Measurements from ENCODE around the gene TMIGD3.

TMIGD3 gene

DNA sequence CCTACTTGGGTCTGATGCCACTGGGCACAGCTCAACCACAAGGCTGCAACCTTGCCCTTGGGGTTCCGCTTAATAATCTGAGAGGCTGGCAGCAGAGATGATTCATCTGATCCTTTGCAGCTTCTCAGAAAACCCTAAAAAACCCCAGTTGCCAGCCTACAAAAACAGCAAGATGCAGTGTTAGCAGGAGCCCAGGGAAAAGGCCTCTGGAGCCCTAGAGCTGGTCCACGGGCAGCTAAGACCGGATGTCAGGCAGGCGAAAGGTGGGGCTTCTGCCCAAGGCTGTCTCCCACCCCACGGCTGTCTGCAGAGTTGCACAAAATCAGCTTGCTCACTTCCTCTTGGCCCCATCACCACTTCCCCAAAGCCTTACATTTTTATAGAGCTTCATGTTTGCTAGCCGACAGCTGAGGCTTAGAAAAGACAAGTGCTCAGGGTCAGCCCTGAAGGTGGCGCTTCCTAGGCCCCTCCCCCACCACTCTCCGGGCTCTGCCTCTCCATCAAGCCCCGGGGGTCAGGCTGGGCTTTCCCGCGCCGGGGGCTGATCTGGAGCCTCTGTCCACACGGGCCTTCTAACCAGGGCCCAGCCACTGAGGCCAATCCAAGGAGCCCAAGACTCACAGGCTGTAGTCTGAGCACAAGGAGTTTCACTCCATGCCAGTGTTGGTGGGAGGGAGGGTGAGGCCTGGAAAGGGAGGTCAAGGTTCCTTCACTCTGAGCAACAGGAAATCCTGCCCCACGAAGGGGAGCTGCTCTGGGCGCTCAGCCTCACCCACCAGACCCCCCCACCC lies 4.2 kb upstream of the TMIGD3 start:
- peak in 1 of 3 donors; percentile 36 for DNase-seq (ENCODE audit: low read depth in 3 of 3)

GRCh38 chr1:111506561-111506960 lies 3.1 kb upstream of the TMIGD3 start:
- DNase-seq (ENCODE audit: low read depth in 3 of 3) = no peak

GRCh38 chr1:111505641-111506119 lies 2.2 kb upstream of the TMIGD3 start:
- DNase-seq (ENCODE audit: low read depth in 3 of 3) = no peak

DNA sequence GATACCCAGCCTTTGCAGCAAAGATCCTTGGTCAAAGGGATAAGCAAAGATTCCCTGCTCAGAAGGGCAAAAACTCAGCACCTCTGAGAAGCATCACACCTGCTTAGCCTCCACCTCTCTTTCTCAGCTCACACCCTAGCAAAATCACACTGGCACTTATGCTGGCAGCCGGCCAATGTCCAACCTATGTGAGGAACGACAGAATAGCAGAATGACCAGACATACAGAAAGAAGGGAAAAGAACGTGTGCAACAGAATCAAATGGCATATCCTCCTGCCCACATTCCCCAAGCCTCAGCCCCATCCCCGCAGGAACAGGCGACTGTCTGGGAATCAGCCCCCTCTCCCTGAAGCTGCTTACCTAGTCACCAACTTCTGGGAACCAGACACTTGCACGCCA lies 664 bp upstream of the TMIGD3 start:
- DNase-seq (ENCODE audit: low read depth in 3 of 3) = no peak

- DNase-seq (ENCODE audit: low read depth in 3 of 3) = no peak
These were observed 1.8 kb downstream of the TMIGD3 start for GRCh38 chr1:111501645-111502044.

DNA sequence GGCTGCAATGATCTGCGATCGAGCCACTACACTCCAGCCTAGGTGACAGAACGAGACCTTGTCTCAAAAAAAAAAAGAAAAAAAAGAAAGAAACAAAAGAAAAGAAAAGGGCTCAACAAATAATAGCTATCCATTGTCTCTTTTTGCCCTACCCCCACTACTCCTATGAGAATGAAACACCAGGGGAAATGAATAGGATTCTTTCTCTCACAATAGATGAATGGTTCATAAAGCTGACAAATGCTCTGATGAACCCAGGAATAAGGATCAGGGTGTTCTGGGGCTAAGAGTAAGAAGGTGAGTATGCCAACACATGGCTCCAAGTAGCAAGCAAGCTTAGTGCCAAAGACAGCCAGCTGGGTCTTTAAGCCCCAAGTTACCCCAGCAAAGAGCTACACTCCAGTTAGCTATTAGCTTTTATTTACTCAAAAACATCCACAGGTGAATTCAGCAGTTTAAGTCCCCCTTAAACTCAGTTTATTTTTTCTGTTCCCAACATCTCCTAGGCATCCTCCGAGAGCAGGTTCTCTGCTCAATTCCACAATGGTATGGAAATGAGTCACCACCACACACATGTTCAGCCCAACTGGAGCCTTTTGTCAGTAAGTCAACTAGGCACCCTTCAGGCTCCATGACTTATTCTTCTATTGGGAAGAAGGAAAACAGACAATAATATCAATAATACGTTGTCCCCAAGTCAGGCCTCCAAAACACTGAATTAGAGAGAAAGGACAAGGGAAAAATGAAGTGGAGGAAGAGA lies 4.2 kb downstream of the TMIGD3 start:
- no peak for DNase-seq (ENCODE audit: low read depth in 3 of 3)

DNA sequence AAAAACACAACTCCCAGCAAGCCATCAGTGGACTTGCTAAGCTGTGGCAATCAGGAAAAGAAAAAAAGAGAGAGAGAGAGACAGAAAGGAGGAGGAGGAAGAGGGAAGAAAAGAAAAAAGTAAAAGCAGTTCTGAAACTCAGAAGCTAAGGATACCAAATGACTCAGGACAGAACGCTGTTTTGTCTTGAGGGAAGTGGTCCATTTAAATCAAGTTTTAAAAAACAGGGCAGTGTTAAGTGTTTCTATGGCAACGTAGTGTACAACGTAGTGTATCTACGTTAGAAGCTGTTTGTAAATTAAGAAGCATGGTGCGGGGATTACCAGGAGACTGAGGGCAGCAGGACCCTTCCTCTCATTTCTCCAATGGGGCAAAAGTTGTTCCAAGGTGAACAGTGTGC lies 5.8 kb downstream of the TMIGD3 start:
- no peak for DNase-seq (ENCODE audit: low read depth in 3 of 3)

GRCh38 chr1:111496398-111496797 lies 7.0 kb downstream of the TMIGD3 start:
- DNase-seq (ENCODE audit: low read depth in 3 of 3) = no peak

- DNase-seq (ENCODE audit: low read depth in 3 of 3) = no peak
These were observed 12.4 kb downstream of the TMIGD3 start for GRCh38 chr1:111491070-111491469.

DNA sequence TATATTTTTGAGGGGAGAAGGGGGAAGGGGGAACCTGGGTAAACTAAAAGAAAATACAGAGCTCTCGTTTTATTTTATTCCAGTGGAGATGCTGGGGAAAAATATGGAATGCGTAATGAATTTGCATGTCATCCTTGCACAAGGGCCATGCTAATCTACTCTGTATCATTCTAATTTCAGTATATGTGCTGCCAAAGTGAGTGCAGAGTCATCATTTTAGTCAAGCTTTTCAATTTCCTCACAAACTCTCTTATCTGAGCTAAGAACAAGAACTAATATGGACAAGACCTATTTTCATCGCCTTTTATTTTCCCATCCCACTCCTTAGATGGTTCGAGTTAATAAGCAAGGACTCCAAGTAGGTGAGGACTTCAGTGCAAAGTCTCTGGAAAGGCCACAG lies 13.2 kb downstream of the TMIGD3 start:
- DNase-seq (ENCODE audit: low read depth in 3 of 3) = no peak

DNA sequence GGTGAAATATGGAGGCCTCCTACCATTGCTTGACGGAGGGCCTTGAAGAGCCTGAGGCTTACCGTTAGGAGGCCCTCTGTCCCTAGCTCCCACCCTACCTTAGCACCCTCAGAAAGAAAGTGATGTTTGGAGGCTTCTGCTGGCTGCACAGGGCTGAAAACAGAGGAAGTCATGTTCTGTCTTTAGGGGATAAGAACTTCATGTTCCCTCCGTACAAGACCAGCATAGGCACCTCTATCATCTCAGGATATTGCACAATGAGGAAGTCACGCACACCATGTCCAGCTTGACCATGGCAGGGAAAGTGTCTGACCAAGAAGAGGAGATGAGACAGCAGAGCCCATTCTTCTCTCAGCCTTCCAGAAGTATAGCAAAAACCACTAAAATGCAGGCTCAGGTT lies 13.8 kb downstream of the TMIGD3 start:
- DNase-seq (ENCODE audit: low read depth in 3 of 3) = no peak

GRCh38 chr1:111488669-111489068 lies 14.8 kb downstream of the TMIGD3 start:
- no peak for DNase-seq (ENCODE audit: low read depth in 3 of 3)

GRCh38 chr1:111487133-111487532 lies 16.3 kb downstream of the TMIGD3 start:
- no peak for DNase-seq (ENCODE audit: low read depth in 3 of 3)

DNA sequence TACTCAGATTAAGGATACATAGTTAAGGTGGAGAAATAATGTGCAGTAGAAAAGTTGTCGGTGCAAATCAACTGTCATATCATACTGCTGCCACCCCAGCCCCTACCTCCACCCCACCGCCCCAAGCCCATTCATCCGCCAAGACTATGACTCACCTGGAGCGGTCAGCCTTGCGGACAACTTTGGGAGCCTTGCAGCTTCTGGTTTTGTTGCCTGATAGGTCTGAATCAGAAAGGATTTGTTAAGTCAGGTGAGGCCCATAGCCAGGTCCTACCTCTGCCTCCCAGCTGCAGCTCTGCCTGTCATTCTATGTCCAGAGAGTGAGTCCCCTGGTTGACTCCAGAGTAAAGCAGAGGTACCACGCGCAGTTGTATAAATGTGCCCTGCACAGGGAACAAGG lies 17.0 kb downstream of the TMIGD3 start:
- no peak for DNase-seq (ENCODE audit: low read depth in 3 of 3)

DNA sequence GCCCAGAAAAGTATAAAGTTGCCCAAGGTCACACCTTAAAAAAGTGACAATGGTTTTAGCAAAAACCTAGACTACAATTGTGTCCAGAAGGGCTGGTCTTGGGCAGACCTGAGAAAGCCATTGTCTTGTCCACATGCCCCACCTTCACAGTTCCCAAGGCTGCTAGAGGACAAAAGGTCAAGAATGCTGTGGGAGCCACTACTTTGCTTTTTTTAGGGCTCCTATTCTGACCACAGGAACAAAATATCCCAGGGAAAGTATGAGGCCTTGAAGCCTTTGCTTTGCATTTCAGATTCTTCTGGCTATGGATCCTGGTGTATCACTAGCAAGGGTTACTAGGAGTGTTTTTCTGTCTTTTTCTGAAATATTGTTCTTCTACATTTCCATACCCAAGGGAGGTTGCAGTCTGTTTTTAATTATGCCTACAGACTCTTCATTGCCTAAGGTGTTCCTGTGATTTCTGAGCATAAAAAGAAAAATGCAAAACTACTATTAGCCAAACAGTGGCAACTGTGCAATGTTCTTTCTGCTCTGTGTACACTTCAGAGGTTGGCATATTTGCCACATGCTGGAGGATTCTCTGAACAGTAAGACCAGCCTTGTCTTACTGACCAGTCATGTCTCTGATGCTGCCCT lies 18.9 kb downstream of the TMIGD3 start:
- DNase-seq (ENCODE audit: low read depth in 3 of 3) = no peak

DNA sequence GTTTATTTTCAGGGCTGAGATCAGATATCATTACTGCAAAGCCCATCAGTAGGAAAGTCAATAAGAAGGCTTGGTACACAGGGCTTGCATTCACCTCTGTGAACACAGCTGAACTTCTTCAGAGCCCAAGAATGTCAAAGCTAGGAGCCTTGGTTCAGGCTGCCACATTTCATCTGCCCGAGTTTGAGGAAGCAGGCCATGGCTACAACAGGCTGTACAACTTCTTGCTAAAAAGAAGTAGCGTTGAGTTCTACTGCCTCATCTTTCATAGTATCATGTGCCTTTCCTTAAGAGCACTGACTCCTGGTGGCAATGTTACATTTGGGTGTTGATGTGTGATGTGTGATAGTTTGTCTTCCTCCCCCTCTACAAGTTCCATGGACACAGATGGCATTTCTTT lies 19.6 kb downstream of the TMIGD3 start:
- DNase-seq (ENCODE audit: low read depth in 3 of 3) = no peak

DNA sequence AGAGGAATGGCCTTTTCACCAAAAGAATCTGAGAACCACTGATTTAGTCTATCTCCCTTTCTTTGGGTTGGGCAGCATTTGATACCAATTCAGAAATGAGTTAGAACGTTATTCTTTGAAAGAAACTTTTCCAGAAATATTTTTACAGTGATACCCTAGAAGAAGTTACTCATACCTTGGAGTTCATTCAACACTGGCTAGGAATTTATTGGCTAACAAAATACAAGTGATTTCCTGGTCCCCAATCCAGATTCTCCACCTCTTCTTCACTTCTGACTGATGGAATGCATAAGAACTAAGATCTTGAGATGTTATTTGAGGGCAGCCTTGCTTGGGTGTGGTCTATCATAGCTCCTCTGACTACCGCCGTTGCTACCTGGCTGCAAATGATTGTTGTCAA lies 20.3 kb downstream of the TMIGD3 start:
- DNase-seq (ENCODE audit: low read depth in 3 of 3) = no peak

DNA sequence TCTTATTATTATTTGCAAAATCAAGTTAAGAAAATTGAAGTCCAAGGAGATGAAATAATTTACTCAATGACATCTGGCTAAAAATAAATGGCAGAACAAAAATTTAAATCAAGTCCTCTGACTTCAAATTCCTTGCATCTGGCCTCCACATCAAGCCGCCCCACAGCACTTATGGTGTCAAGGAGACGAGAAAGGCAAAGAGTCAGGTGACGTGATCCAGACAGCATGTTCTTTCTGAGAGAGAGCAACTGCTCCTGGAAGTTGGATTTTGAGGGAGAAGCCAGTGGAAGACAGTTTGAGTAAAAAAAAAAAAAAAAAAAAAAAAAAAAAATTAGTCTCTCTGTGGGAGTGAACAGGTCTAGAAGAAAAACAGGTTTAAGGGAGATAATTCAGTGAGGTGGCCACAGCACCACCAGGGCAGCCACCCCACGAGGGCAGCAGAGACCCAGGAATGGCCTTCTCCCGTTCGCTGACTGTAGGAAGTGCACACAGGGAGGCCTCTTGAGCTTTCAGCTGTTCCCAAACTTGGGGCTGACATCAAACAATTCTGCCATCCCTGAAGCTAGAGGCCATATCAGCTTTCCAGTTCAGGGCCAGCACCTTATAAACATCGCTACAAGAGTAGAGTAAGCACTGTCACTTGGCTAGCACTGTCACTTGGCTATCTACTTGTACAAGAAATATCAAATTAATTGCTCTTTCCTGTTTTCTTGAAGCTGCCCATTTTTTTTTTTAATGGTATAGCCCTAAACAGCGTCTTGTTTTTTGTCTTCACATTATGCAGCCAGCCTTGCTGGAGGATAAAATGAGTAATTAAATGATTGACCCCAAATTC lies 21.8 kb downstream of the TMIGD3 start:
- peak in 2 of 3 donors; percentile 40 to 51 for DNase-seq (ENCODE audit: low read depth in 3 of 3)

- no peak for DNase-seq (ENCODE audit: low read depth in 3 of 3)
These were observed 22.8 kb downstream of the TMIGD3 start for GRCh38 chr1:111480674-111481073.

DNA sequence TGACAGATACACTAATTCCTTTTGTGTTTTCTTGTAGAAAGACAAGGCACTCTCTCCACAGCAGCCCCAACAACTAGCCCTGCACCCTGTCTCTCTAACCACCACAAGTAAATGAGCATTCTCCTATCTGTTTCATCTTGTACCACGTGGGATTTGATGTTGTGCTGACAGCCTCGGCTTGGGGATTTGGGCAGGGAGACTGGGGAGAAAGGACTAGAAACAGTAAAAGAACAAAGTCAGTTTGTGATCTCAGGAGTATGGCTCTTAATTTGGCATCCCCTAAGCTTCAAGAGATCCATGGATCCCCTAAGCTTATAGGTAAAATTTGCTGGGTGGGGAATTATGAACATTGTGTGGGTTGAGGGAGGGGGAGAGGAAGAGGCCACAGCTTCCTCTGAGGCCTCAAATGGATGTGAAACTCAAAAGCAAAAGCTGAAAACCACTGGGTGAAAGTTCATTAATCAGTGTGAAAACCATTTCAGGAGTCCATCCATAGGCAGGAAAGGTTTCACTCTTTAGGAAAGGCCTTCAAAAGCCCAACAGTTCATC lies 26.6 kb downstream of the TMIGD3 start:
- DNase-seq (ENCODE audit: low read depth in 3 of 3) = peak in 2 of 3 donors; percentile 18 to 22

DNA sequence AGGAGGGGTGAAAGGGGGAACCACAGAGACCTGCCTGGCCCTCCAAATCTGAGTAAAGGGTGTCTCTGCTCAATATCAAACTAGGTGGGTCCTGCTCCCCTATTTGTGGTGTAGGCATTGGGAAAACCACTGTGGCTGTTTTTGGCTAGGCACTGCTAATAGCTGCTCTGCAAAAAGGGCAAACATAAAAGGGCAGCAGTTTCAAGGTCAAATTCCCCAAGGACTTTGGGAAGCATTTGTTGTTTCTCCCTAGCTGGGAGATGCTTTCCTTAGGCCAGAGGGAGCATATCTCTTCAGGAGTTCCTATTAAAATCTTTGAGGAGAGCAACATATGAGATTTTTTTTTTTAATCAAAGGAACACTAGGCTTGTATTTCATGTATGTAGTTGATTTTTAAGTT lies 27.2 kb downstream of the TMIGD3 start:
- no peak for DNase-seq (ENCODE audit: low read depth in 3 of 3)
